Upper lobe of left lung (tissue), 4 donors: ENCODE measurements around the gene AFAP1.

ENCODE experiments used
- CTCF ChIP-seq, 6 experiments: fragments of 450-650 bp in 4 of 6; fragments of 200-600 bp in 2 of 6; sonication (generic) in 2 of 6; IDR thresholded peaks; one replicate each; pipeline ENCODE4 v1.5.1; 2016 to 2019; ENCODE audit warnings: antibody characterized with exemption in 6 of 6
- POLR2AphosphoS5 ChIP-seq, 2 donors: sonication (generic); formaldehyde crosslinking; IDR thresholded peaks; one replicate each; pipeline ENCODE4 v1.5.1; 2017; ENCODE audit warnings: antibody characterized with exemption in 2 of 2

GRCh38 chr4:7867191-7867590, 72.5 kb downstream of the AFAP1 start:
- TF ChIP-seq POLR2AphosphoS5 (IDR thresholded peaks at IDR 0.05) (no peak), CTCF (IDR thresholded peaks at IDR 0.05) (no peak)
